ENCODE measurements around the gene CD27.

The CD27 gene

GRCh38 chr12:6434205-6435140, 10.3 kb upstream of the CD27 start:
- DNase-seq: no peak

- no peak for DNase-seq
Observed at GRCh38 chr12:6435961-6436715, 8.6 kb upstream of the CD27 start.

GRCh38 chr12:6437586-6437985, 7.2 kb upstream of the CD27 start:
- no peak for DNase-seq

- no peak for DNase-seq
Observed at GRCh38 chr12:6438345-6438744, 6.4 kb upstream of the CD27 start.

- DNase-seq: no peak
Observed at GRCh38 chr12:6440391-6440790, 4.4 kb upstream of the CD27 start.

GRCh38 chr12:6442836-6443235, 1.9 kb upstream of the CD27 start:
- DNase-seq: no peak

- no peak for DNase-seq
Observed at GRCh38 chr12:6443361-6443983, 1.3 kb upstream of the CD27 start.

GRCh38 chr12:6444031-6444430, 724 bp upstream of the CD27 start:
- DNase-seq: no peak

- no peak for DNase-seq
Observed at GRCh38 chr12:6450091-6450868, 5.5 kb downstream of the CD27 start.

- DNase-seq: no peak
Observed at GRCh38 chr12:6450869-6451347, 6.2 kb downstream of the CD27 start.

- DNase-seq: peak; percentile 90
Observed at GRCh38 chr12:6451348-6452244, 6.8 kb downstream of the CD27 start, which contains the start of gene TAPBPL. TAPBPL (plus strand) TSS chr12:6452042; CDS start chr12:6452249, 207 bp downstream.

GRCh38 chr12:6452245-6452943, 7.6 kb downstream of the CD27 start:
- no peak for DNase-seq

GRCh38 chr12:6452944-6453630, 8.3 kb downstream of the CD27 start:
- no peak for DNase-seq

- DNase-seq: no peak
Observed at GRCh38 chr12:6457220-6457945, 12.6 kb downstream of the CD27 start.

- no peak for DNase-seq
Observed at GRCh38 chr12:6458281-6459003, 13.7 kb downstream of the CD27 start.

GRCh38 chr12:6459004-6459337, 14.2 kb downstream of the CD27 start:
- DNase-seq: no peak

GRCh38 chr12:6460751-6461371, 16.1 kb downstream of the CD27 start:
- DNase-seq: no peak

Measured in right forelimb (tissue), 1 donor.